Epithelial cell of proximal tubule (primary cell): ENCODE measurements around the gene LDLRAD4. TPM values are rescaled to one million over a fixed set of nuclear protein-coding genes. Genes with fewer than 3 reads are reported as not detected.

Source experiments
- DNase-seq: peaks from one replicate; pipeline ENCODE4 v3.0.0-alpha.2; 2011; ENCODE audit warnings: low read depth
- H3K4me3 ChIP-seq: 2 replicates; pipeline ENCODE4 v1.5.1; 2011; ENCODE audit warnings: low read depth, mild to moderate bottlenecking, low read length
- total RNA-seq: library from RNA; depleted of rRNA; stranded (reverse); fragments of >200 nt; gene quantifications from 2 replicates; pipeline ENCODE4 v1.2.3, GENCODE V29; 2015
- TF ChIP-seq, protein P1 (sequence below): conservative IDR thresholded peaks from 2 replicates; pipeline ENCODE4 v1.5.1; 2012; ENCODE audit warnings: low read depth, mild to moderate bottlenecking, low read length

LDLRAD4 gene
- total RNA-seq, 1 donor from 2014 or later, result under 0.01 TPM

DNA sequence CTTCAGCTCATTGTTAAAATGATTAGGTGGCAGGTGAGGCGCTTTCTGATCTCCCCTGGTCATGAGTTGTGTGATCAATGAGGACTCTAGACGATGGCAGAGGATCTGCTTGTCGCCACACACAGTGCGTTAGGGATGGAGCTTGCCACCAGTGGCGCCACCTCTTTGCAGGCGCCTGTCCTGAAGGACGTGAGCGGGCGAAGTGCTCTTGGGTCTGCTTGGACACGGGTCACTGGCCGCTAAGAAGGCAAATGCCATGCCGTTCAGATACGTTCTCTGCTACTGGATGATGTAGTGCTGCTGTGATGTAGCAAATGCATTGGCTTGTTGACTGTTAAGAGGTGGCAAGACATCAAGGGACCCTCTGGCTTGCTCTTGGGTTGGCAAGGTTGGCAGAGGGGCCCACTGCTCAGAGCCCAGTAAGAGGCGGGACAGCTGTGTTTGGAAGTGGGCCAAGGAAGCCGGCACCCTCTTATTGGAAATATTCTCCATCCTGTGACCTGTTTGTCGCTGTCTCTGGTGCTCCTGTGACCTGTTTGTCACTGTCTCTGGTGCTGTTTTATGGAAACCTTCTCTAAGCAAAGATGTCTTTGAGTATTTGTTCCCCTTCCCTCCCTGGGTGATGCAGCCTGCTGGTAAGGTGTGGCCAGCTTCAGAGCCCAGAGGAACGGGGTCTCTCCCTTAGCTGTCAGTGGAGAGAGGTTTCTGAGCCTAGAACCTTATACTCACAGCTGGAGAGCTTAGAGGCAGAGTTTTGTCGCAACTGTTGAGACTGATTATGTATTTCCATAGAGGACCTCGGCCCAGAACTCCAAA lies 14.6 kb downstream of the LDLRAD4 start:
- no peak overlapping the region for H3K4me3 ChIP-seq
- DNase-seq, result no peak
- TF ChIP-seq, protein P1, sequence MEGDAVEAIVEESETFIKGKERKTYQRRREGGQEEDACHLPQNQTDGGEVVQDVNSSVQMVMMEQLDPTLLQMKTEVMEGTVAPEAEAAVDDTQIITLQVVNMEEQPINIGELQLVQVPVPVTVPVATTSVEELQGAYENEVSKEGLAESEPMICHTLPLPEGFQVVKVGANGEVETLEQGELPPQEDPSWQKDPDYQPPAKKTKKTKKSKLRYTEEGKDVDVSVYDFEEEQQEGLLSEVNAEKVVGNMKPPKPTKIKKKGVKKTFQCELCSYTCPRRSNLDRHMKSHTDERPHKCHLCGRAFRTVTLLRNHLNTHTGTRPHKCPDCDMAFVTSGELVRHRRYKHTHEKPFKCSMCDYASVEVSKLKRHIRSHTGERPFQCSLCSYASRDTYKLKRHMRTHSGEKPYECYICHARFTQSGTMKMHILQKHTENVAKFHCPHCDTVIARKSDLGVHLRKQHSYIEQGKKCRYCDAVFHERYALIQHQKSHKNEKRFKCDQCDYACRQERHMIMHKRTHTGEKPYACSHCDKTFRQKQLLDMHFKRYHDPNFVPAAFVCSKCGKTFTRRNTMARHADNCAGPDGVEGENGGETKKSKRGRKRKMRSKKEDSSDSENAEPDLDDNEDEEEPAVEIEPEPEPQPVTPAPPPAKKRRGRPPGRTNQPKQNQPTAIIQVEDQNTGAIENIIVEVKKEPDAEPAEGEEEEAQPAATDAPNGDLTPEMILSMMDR, result no peak

DNA sequence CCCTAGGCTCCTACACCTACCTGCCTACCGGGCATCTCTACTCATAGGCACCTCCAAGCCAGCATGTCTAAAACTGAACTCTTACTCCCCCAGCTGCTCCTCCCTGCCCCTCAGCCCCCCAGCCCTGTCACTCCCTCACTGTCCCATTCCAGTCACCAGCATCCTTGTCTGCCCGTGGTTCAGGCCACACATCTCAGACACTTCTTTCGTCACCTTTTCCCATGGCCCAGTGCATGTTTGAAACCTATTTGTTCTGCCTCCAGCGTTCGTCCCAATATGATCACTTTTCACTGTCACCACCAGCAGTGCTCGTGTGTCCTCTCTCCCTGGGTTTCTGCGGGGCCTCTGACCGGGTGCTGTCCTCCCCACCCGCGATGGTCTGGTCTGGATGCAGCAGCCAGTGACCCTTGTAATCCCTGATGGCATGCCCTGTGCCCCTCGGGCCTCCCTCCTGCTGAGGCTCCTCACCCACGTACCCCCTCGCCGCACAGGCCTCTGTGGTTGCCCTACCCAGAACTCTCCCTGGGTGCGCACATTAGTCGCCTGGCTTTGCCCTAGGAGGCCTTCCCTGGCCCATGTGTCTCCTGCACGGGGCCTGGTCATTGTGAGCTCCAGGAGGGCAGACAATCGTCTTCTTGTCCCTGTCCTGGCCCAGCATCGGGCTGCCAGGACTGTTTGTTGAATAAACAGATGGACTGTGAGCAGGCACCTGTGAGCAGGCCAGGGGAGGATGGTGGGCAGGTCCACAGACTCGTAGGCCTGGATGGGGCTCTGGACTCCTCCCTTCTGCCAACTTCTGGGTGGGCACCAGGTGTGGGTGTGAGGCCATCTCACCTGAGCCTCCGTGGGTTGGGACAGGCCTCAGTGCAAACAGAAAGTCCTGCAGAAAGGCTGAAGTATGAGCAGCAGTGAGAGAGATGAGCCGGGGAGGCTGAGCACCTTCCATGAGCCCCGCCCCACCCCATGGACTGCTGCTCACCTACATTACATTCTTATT lies 15.5 kb downstream of the LDLRAD4 start:
- TF ChIP-seq, protein P1, result no peak
- no peak overlapping the region for H3K4me3 ChIP-seq
- no peak for DNase-seq

DNA sequence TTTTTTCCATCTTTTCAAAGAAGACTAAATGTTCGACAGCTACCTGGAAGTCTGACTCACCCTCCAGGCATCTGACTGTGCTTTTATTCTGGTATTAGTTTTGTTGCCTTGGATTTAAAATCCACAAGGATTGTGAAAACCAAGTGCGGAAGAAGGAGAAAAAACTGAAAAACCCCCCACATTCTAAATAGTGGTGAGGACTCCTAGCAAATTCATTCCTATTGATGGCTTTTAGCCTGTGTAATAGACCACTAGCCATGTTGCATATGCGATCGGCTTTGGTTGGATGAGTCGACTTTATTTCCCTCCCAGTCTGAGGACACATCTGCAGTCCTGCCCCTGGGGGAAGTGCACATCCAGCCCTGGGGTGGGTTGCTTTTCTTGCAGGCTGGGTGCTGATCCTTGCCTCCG lies 16.9 kb downstream of the LDLRAD4 start:
- DNase-seq, result no peak
- TF ChIP-seq, protein P1, result no peak
- no peak overlapping the region for H3K4me3 ChIP-seq

DNA sequence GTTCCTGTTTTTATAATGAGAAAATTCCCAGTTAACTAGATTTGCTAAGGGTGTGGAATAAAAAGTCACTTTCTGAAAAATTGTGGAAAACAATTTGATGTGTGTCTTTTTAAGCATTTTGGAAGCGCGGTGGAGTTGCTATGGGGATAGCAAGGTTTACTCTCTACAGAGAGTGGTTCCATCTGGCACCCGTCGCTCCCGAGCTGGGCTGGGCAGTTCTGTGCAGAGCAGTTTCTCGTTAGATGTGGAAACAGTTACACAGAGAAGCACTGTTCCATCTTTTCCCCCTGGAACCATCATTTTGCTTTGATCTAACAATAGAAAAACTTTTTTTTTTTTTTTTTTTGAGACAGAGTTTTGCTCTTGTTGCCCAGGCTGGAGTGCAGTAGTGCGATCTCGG lies 17.4 kb downstream of the LDLRAD4 start:
- TF ChIP-seq, protein P1, result no peak
- no peak for DNase-seq
- no peak overlapping the region for H3K4me3 ChIP-seq

DNA sequence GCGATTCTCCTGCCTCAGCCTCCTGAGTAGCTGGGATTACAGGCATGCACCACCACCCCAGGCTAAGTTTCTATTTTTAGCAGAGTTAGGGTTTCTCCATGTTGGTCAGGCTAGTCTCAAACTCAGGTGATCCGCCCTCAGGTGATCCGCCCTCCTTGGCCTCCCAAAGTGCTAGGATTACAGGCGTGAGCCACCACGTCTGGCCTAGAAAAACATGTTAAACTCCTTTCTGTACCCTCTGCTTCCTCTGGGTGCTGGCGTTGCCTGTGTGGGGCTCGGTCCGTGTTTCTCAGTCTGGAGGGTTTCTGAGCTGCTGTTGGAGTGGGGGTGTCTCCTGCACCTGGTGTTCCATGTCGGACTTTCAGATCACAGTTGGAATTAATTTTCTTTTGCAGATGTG lies 17.9 kb downstream of the LDLRAD4 start:
- no peak overlapping the region for H3K4me3 ChIP-seq
- no peak for DNase-seq
- TF ChIP-seq, protein P1, result no peak

DNA sequence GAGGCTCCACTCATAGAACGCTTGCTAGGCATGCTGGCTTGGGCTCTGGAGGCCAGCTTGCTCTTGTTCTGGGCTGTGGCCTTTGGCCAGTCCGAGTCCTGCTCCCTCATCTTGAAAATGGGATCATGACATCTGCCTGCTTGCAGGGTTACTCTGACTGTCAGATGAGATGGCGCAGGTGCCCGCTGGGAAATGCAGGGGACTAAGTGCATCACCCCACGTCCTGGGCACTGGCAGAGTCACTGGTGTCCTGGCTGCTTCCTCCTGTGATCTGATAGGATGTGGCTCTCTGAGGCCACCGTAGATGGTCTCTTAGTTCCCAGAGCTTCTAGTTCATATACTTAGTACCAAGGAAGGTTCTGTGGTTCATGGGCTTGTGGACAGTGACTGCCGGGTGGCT lies 18.5 kb downstream of the LDLRAD4 start:
- TF ChIP-seq, protein P1, result no peak
- no peak overlapping the region for H3K4me3 ChIP-seq
- no peak for DNase-seq
